Measurements from ENCODE around the gene TRPM8. TPM values are rescaled to one million over a fixed set of nuclear protein-coding genes. Genes with fewer than 3 reads are reported as not detected.

Gene TRPM8
- total and polyA plus RNA-seq, 2 of the 8 experiments (the other 6 are each of a cell fraction or from before 2014, with no cell fraction given) = 0.18 to 0.54 TPM

GRCh38 chr2:233925402-233925801 lies 8.2 kb downstream of the TRPM8 start (continued):
- TF ChIP-seq ATF2 (IDR thresholded peaks at IDR 0.05; ENCODE audit: low read length) (no peak), TCF12 (IDR thresholded peaks at IDR 0.05; ENCODE audit: low read depth, low read length) (no peak), RAD21 (IDR thresholded peaks at IDR 0.05 in 1 of 2, conservative IDR thresholded peaks at IDR 0.05 in 1 of 2; ENCODE audit: low read depth in 2 of 2, low read length in 2 of 2) (no peak), SIRT6 (IDR thresholded peaks at IDR 0.05; ENCODE audit: low read length) (no peak), SIX5 (IDR thresholded peaks at IDR 0.05; ENCODE audit: low read depth, low read length) (no peak), HDAC2 (IDR thresholded peaks at IDR 0.05; ENCODE audit: borderline replicate concordance in 1 of 2, low read depth in 2 of 2, low read length in 2 of 2) (no peak)
